ENCODE data around the gene GSK3B.

- TF ChIP-seq POLR2A (IDR thresholded peaks at IDR 0.05; ENCODE audit: low read length) (no peak), GATA1 (IDR thresholded peaks at IDR 0.05; ENCODE audit: low read depth, low read length) (no peak)
These were observed 104.1 kb downstream of the GSK3B start for GRCh38 chr3:119989981-119990655.

Measured in erythroblast (primary cell).